ENCODE measurements around the gene TBRG1. TPM values are rescaled to one million over a fixed set of nuclear protein-coding genes. Genes with fewer than 3 reads are reported as not detected.

TBRG1 gene
- total and polyA plus RNA-seq, 2 of the 8 experiments (the other 6 are each of a cell fraction or from before 2014, with no cell fraction given): 16.3 to 26.7 TPM

DNA sequence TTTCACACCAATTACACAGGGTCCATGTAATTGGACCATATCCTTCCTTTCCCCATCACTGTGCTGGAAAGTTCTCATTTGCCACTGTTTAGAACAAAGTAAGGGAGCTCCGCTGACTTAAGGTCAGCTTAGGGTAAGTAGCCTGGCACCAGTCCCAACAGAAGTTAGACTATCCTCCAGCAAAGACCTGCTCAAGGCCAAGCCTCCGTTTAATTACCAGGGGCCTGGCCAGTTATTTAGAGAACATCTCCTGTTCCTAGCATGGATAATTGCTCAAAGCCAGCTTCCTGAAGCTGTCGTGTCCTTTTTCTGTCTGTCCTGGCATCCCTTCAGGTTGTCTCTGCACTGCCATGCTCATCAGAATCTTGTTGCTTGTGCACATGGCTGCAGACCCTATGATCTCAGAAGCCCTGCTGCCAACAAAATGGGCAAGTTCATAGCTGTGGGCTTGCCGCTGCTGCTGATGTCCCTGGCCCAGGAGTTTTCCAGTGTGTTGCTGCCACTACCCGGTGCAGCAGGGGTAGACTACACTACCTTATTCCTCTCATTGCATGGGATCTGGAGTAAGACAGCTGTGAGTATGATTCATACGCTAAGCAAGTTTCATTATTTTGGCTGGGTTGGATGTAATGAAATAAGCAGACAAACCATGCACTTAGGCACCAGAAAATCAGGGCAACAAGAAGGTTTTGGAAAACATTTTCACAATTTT is 44.8 kb upstream of the TBRG1 start (continued):
- no peak for TF ChIP-seq TCF12 (IDR thresholded peaks at IDR 0.05; ENCODE audit: low read depth, low read length)
- TF ChIP-seq HDAC2 (IDR thresholded peaks at IDR 0.05; ENCODE audit: borderline replicate concordance in 1 of 2, low read depth in 2 of 2, low read length in 2 of 2): no peak
- TF ChIP-seq SP4 (IDR thresholded peaks at IDR 0.05; ENCODE audit: low read length): no peak

All from H1 (cell line).